GM12878 (cell line): ENCODE measurements around the gene EPS8. TPM values are rescaled to one million over a fixed set of nuclear protein-coding genes. Genes with fewer than 3 reads are reported as not detected.

Experiments used
- ATAC-seq: fragments of 200-7000 bp; cut with Tn5 transposase; 3 replicates; pipeline ENCODE4 v1.9.1; 2020; ENCODE audit warnings: mild to moderate bottlenecking, moderate library complexity
- BruUV-seq: library from RNA; stranded (reverse); fragments of 400-500 nt; replicated peaks from 2 replicates; lab custom pipeline; 2021; lab: Mats Ljungman, UMichigan
- CTCF ChIA-PET: fragments of 300-600 bp; sonication (Branson Sonifier 250); formaldehyde crosslinking; extraction: SDS; loops from one replicate; lab custom pipeline; 2021; ENCODE audit warnings: inconsistent platforms; lab: Yijun Ruan, JAX
- POLR2A ChIA-PET: fragments of 350-600 bp; formaldehyde crosslinking; extraction: SDS; loops from one replicate; lab custom pipeline; 2021; ENCODE audit warnings: inconsistent platforms; lab: Charles Lee
- RAD21 ChIA-PET: fragments of 300-600 bp; sonication (Branson Sonifier 250); formaldehyde crosslinking; loops from one replicate; lab custom pipeline; 2023; ENCODE audit warnings: antibody characterized with exemption; ENCODE audit not compliant: unreplicated experiment; lab: Charles Lee
- SMC1A ChIA-PET: fragments of 300-600 bp; sonication (Branson Sonifier 250); formaldehyde crosslinking; loops from one replicate; lab custom pipeline; 2023; ENCODE audit not compliant: unreplicated experiment, uncharacterized antibody; lab: Charles Lee
- DNase-seq: peaks from one replicate; pipeline ENCODE4 v3.0.0-alpha.2; 2011; ENCODE audit warnings: low read depth, low spot score
- FAIRE-seq: peaks from 3 replicates; lab custom pipeline; 2011; peaks lifted over from hg19 to GRCh38; lab: Jason Lieb, UNC
- H2AFZ ChIP-seq: 2 replicates; pipeline ENCODE4 v1.6.0; 2011; ENCODE audit warnings: low read depth, low read length, control low read depth; ENCODE audit not compliant: control insufficient read depth
- H3K27ac ChIP-seq: 2 replicates; pipeline ENCODE4 v1.5.1; 2011; ENCODE audit warnings: control low read depth; ENCODE audit not compliant: control insufficient read depth, insufficient read depth
- H3K27me3 ChIP-seq, 2 experiments: replicated peaks in 1 of 2; 2 replicates each; pipeline versions ENCODE4 v1.6.0 to v1.6.1; 2011; ENCODE audit warnings: low read length in 1 of 2; ENCODE audit not compliant: control insufficient read depth in 2 of 2, insufficient read depth in 2 of 2
- H3K36me3 ChIP-seq, 2 experiments: 2 replicates each; pipeline ENCODE4 v1.5.1; 2011; ENCODE audit warnings: low read length in 1 of 2; ENCODE audit not compliant: control insufficient read depth in 2 of 2, insufficient read depth in 2 of 2
- H3K4me1 ChIP-seq: 2 replicates; pipeline ENCODE4 v1.6.1; 2011; ENCODE audit warnings: mild to moderate bottlenecking, low read length, moderate library complexity, mixed read lengths; ENCODE audit not compliant: control insufficient read depth, insufficient read depth
- H3K4me2 ChIP-seq: 2 replicates; pipeline ENCODE4 v1.6.0; 2011; ENCODE audit warnings: control low read depth; ENCODE audit not compliant: control insufficient read depth, insufficient read depth
- H3K4me3 ChIP-seq: fragments of 200-600 bp; sonication (generic); 2 replicates; pipeline ENCODE4 v1.5.1; 2016
- H3K79me2 ChIP-seq: 2 replicates; pipeline ENCODE4 v1.6.0; 2011; ENCODE audit warnings: low read length; ENCODE audit not compliant: control insufficient read depth, insufficient read depth
- H3K9ac ChIP-seq: 2 replicates; pipeline ENCODE4 v1.8.0; 2011; ENCODE audit warnings: low read length, control low read depth, mixed read lengths; ENCODE audit not compliant: control insufficient read depth, insufficient read depth
- H3K9me3 ChIP-seq: replicated peaks from 3 replicates; pipeline ENCODE4 v1.5.1; 2011; ENCODE audit warnings: mild to moderate bottlenecking, low read length; ENCODE audit not compliant: control insufficient read depth, insufficient read depth
- H4K20me1 ChIP-seq: 2 replicates; pipeline ENCODE4 v1.6.0; 2011; ENCODE audit not compliant: control insufficient read depth, insufficient read depth
- FOS ChIP-seq: IDR thresholded peaks from 3 replicates; pipeline ENCODE4 v1.6.1; 2011; ENCODE audit warnings: borderline replicate concordance; ENCODE audit not compliant: insufficient read length; ENCODE audit errors: extremely low read depth
- NR2F1 ChIP-seq: fragments of 450-650 bp; conservative IDR thresholded peaks from 2 replicates; pipeline ENCODE4 v1.6.1; 2017; ENCODE audit warnings: mild to moderate bottlenecking
- REST ChIP-seq: IDR thresholded peaks from 2 replicates; pipeline ENCODE4 v1.6.1; 2012; ENCODE audit warnings: mild to moderate bottlenecking, low read depth, low read length
- TCF12 ChIP-seq: IDR thresholded peaks from 2 replicates; pipeline ENCODE4 v1.6.1; 2011; ENCODE audit warnings: low read depth, mild to moderate bottlenecking, low read length
- in situ Hi-C: fragments of 300-500 bp; cut with MboI; formaldehyde crosslinking; loops from 9 replicates; pipeline ENCODE4 v1.14.3; 2018; ENCODE audit warnings: mixed read lengths
- intact Hi-C: fragments of 100-400 bp; cut with micrococcal nuclease; formaldehyde crosslinking; loops from one replicate; pipeline ENCODE4 v1.14.2; 2022; ENCODE audit not compliant: unreplicated experiment
- polyA plus RNA-seq, 11 experiments: library from polyadenylated mRNA; depleted of rRNA in 4 of 11; unstranded in 6 of 11; stranded (reverse) in 5 of 11; fragments of >200 nt; fragmentation: Nextera tagmentation in 4 of 11; fragmentation: Illumina TruSeq in 1 of 11; extraction: Ambion mirVana in 4 of 11; extraction: Trizol in 1 of 11; gene quantifications; 1 replicate in 1 of 11; 2 replicates in 10 of 11; pipeline versions ENCODE4 v1.2.1 to v1.2.3, GENCODE V29; 2011 to 2016; ENCODE audit warnings: inconsistent platforms in 2 of 11, missing spikeins in 2 of 11, low read depth in 1 of 11
- total RNA-seq, 4 experiments: library from RNA; depleted of rRNA in 3 of 4; stranded (reverse); fragments of >200 nt in 3 of 4; fragmentation: Illumina TruSeq in 1 of 4; extraction: Trizol in 1 of 4; gene quantifications; 2 replicates each; pipeline versions ENCODE4 v1.2.1 to v1.2.3, GENCODE V29; 2013 to 2021

The EPS8 gene
- total and polyA plus RNA-seq, 10 of the 15 experiments (the other 5 are each of a cell fraction or from before 2014, with no cell fraction given): 1.3 to 127 (median 3.4) TPM

DNA sequence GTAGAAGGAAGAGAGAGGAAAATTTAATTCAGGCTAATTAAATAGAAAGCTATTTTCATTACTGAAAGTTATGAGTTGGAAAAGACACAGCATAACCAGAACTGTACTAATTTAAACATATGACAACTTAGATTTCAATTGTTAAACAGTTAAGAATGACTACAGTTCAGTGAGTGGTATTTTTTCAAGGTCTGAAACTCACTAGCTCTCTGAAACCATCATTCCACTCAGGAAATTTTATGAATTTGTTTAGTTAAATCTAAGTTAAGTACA, 62.4 kb downstream of the EPS8 start:
- TF ChIP-seq TCF12: no peak
- no peak for TF ChIP-seq FOS
- TF ChIP-seq NR2F1: no peak
- TF ChIP-seq REST: no peak
- CTCF ChIA-PET: interaction anchor here (0.9 to 1.9 kb wide), 9 partner anchors 13 to 128 kb away, joined by 3 to 8 read pairs (median 4); no protein-coding TSS in a partner anchor
- Histone ChIP-seq H3K9me3 (no peaks in the 10 kb centered on the region), H3K4me2 (no peak overlapping the region), H3K79me2 (no peaks in the 10 kb centered on the region), H2AFZ (no peak overlapping the region), H3K9ac (no peak overlapping the region), H3K4me1 (no peaks in the 10 kb centered on the region), H3K27me3 (no peaks in the 10 kb centered on the region), H4K20me1 (no peaks in the 10 kb centered on the region), H3K4me3 (no peak overlapping the region), H3K36me3 (no peaks in the 10 kb centered on the region), H3K27ac (no peak overlapping the region)
- intact Hi-C loops: no loop called here
- peak; percentile 29 for ATAC-seq
- POLR2A ChIA-PET: interaction anchor here (0.6 to 2.6 kb wide), 4 partner anchors 14 to 63 kb away, joined by 3 to 7 read pairs (median 3); no protein-coding TSS in a partner anchor
- in situ Hi-C loops: no loop called here
- FAIRE-seq: no peak
- RAD21 ChIA-PET: interaction anchor here (0.7 to 2.2 kb wide), 14 partner anchors 9 to 62 kb away, joined by 3 to 10 read pairs (median 5); partner anchors contain the start of gene EPS8
- SMC1A ChIA-PET: interaction anchor here (0.7 to 10.6 kb wide), 20 partner anchors 9 to 129 kb away, joined by 3 to 213 read pairs (median 5); no protein-coding TSS in a partner anchor
- no TSS peak for BruUV-seq
- DNase-seq: no peak
